WTC11 (cell line): Measurements from ENCODE around the gene RPS15. TPM values are rescaled to one million over a fixed set of nuclear protein-coding genes. Genes with fewer than 3 reads are reported as not detected.

Experiments
- ATAC-seq: fragments of 200-7000 bp; cut with Tn5 transposase; 2 replicates; pipeline ENCODE4 v1.10.0; 2021; ENCODE audit warnings: mild to moderate bottlenecking, moderate library complexity
- CTCF ChIA-PET: fragments of 300-600 bp; sonication (Branson Sonifier 250); formaldehyde crosslinking; loops from one replicate; lab custom pipeline; 2021; ENCODE audit warnings: antibody characterized with exemption; lab: Charles Lee
- POLR2A ChIA-PET: fragments of 350-600 bp; sonication (Branson Sonifier 250); formaldehyde crosslinking; loops from one replicate; lab custom pipeline; 2021; ENCODE audit warnings: antibody characterized with exemption; lab: Charles Lee
- DNase-seq: peaks from one replicate; pipeline ENCODE4 v3.0.0; 2021; ENCODE audit warnings: low spot score
- H3K27ac Mint-ChIP-seq: 2 replicates; pipeline ENCODE4 v1.8.0; 2021; ENCODE audit warnings: mixed read lengths
- H3K27me3 Mint-ChIP-seq: 2 replicates; pipeline ENCODE4 v1.8.0; 2021; ENCODE audit warnings: low read depth, mild to moderate bottlenecking, moderate library complexity, mixed read lengths
- H3K36me3 Mint-ChIP-seq: 2 replicates; pipeline ENCODE4 v1.8.0; 2021; ENCODE audit warnings: mixed read lengths
- H3K4me1 Mint-ChIP-seq: 2 replicates; pipeline ENCODE4 v1.8.0; 2022; ENCODE audit warnings: mixed read lengths
- H3K4me3 Mint-ChIP-seq: 2 replicates; pipeline ENCODE4 v1.8.0; 2021; ENCODE audit warnings: mild to moderate bottlenecking, moderate library complexity, mixed read lengths
- H3K9me3 Mint-ChIP-seq: 2 replicates; pipeline ENCODE4 v1.8.0; 2021; ENCODE audit warnings: mixed read lengths
- CREM ChIP-seq: sonication (generic); formaldehyde crosslinking; IDR thresholded peaks from 2 replicates; pipeline ENCODE4 v1.8.1; 2022; ENCODE audit warnings: mild to moderate bottlenecking, missing genetic modification reagents, moderate library complexity
- ETV6 ChIP-seq: sonication (generic); formaldehyde crosslinking; IDR thresholded peaks from 2 replicates; pipeline ENCODE4 v1.8.1; 2022; ENCODE audit warnings: mild to moderate bottlenecking, missing genetic modification reagents
- FOXJ3 ChIP-seq: sonication (generic); formaldehyde crosslinking; IDR thresholded peaks from 2 replicates; pipeline ENCODE4 v1.9.0; 2021; ENCODE audit warnings: missing genetic modification reagents, mild to moderate bottlenecking, borderline replicate concordance
- IRF2 ChIP-seq: sonication (generic); formaldehyde crosslinking; IDR thresholded peaks from 2 replicates; pipeline ENCODE4 v1.8.0; 2022; ENCODE audit warnings: low read depth, missing genetic modification reagents, borderline replicate concordance
- NFYB ChIP-seq: sonication (generic); formaldehyde crosslinking; conservative IDR thresholded peaks from 2 replicates; pipeline ENCODE4 v1.8.0; 2022; ENCODE audit warnings: low read depth, missing genetic modification reagents
- NR3C1 ChIP-seq: sonication (generic); formaldehyde crosslinking; conservative IDR thresholded peaks from 2 replicates; pipeline ENCODE4 v1.8.1; 2023; ENCODE audit warnings: low read depth, mild to moderate bottlenecking, missing genetic modification reagents
- ZNF138 ChIP-seq: sonication (generic); formaldehyde crosslinking; conservative IDR thresholded peaks from 2 replicates; pipeline ENCODE4 v1.8.1; 2022; ENCODE audit warnings: mild to moderate bottlenecking, moderate library complexity, missing genetic modification reagents
- ZNF416 ChIP-seq: fragments of 250-450 bp; sonication (Bioruptor Pico); IDR thresholded peaks from 2 replicates; pipeline ENCODE4 v1.9.0; 2021; ENCODE audit warnings: mild to moderate bottlenecking, inconsistent platforms
- ZNF423 ChIP-seq: fragments of 250-450 bp; sonication (Bioruptor Pico); IDR thresholded peaks from 2 replicates; pipeline ENCODE4 v2.1.2; 2022; ENCODE audit warnings: mild to moderate bottlenecking, moderate library complexity
- total RNA-seq: library from RNA; stranded (reverse); gene quantifications from 3 replicates; pipeline ENCODE4 v1.2.3, GENCODE V29; 2021
- TF ChIP-seq, protein P1 (sequence below): sonication (generic); formaldehyde crosslinking; IDR thresholded peaks from 2 replicates; pipeline ENCODE4 v1.8.0; 2022; ENCODE audit warnings: mild to moderate bottlenecking, missing genetic modification reagents
- TF ChIP-seq, protein P2 (sequence below): sonication (generic); formaldehyde crosslinking; IDR thresholded peaks from 2 replicates; pipeline ENCODE4 v1.8.0; 2022; ENCODE audit warnings: mild to moderate bottlenecking, missing genetic modification reagents
- TF ChIP-seq, protein P3 (sequence below): fragments of 250-450 bp; sonication (Bioruptor Pico); IDR thresholded peaks from 2 replicates; pipeline ENCODE4 v1.9.0; 2021; ENCODE audit warnings: mild to moderate bottlenecking, borderline replicate concordance
- TF ChIP-seq, protein P4 (sequence below): sonication (generic); formaldehyde crosslinking; IDR thresholded peaks from 2 replicates; pipeline ENCODE4 v1.8.1; 2023; ENCODE audit warnings: mild to moderate bottlenecking, missing genetic modification reagents, moderate library complexity
- TF ChIP-seq, protein P5 (sequence below): sonication (generic); formaldehyde crosslinking; IDR thresholded peaks from 2 replicates; pipeline ENCODE4 v1.8.1; 2023; ENCODE audit warnings: mild to moderate bottlenecking, missing genetic modification reagents
- TF ChIP-seq, protein P6 (sequence below): sonication (generic); formaldehyde crosslinking; conservative IDR thresholded peaks from 2 replicates; pipeline ENCODE4 v1.8.1; 2023; ENCODE audit warnings: mild to moderate bottlenecking, low read depth, missing genetic modification reagents, moderate library complexity
- TF ChIP-seq, protein P7 (sequence below): sonication (generic); formaldehyde crosslinking; IDR thresholded peaks from 2 replicates; pipeline ENCODE4 v1.8.1; 2022; ENCODE audit warnings: mild to moderate bottlenecking, missing genetic modification reagents, moderate library complexity, borderline replicate concordance
- TF ChIP-seq, protein P8 (sequence below): fragments of 200-600 bp; IDR thresholded peaks from 2 replicates; pipeline ENCODE4 v1.8.0; 2022; ENCODE audit warnings: antibody characterized with exemption

Gene RPS15
- total RNA-seq, 1 experiment from 2014 or later = 1,932 TPM

DNA sequence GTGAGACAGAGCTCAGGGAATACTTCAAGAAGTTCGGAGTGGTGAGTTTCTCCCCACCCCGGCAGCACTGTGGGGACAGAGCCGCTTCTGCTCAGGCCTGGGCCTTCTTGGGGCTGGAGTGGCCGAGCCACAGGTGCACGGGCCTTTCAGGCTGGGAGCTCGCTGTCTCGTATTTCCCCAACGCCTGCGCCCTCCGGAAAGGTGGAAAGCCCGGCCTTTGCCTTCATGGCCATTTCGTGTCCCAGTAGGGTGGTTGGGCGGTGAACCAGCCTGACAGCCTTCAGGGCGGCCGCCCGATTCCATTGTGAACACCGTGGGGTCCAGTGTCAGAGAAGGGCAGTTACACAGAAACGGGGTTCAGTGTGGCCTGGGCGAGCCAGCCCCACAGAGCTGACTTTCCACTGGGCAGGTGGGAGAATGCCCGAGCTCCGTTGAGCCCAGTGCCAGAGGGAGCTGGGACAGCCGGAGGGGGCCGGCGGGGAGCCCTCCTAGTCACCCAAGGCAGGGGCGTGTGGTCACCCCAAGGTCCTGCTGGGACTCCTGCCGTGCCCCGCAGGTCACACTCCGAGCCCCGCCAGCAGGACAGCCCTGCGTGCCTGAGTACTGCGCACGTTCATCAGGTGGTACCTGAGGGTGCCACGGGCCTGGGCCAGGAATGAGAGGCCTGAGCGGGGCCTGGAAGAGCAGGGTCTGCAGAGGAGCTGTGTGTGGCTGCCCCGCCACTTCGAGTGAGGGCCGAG lies 16.8 kb upstream of the RPS15 start:
- Mint-ChIP-seq H3K27ac (peak overlapping the region; percentile 91), H3K36me3 (peaks cover 56% of the 10 kb centered on the region), H3K4me3 (no peak overlapping the region), H3K4me1 (peaks cover 24% of the 10 kb centered on the region), H3K27me3 (no peaks in the 10 kb centered on the region), H3K9me3 (no peaks in the 10 kb centered on the region)
- POLR2A ChIA-PET = no interaction called here
- no peak for DNase-seq
- no peak for ATAC-seq
- TF ChIP-seq ZNF423 (CRISPR knock-in tag) = no peak
- no peak for TF ChIP-seq ETV6 (CRISPR knock-in tag)
- TF ChIP-seq, protein P1, sequence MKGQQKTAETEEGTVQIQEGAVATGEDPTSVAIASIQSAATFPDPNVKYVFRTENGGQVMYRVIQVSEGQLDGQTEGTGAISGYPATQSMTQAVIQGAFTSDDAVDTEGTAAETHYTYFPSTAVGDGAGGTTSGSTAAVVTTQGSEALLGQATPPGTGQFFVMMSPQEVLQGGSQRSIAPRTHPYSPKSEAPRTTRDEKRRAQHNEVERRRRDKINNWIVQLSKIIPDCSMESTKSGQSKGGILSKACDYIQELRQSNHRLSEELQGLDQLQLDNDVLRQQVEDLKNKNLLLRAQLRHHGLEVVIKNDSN (CRISPR knock-in tag) = no peak
- TF ChIP-seq ZNF138 = no peak
- TF ChIP-seq, protein P2, sequence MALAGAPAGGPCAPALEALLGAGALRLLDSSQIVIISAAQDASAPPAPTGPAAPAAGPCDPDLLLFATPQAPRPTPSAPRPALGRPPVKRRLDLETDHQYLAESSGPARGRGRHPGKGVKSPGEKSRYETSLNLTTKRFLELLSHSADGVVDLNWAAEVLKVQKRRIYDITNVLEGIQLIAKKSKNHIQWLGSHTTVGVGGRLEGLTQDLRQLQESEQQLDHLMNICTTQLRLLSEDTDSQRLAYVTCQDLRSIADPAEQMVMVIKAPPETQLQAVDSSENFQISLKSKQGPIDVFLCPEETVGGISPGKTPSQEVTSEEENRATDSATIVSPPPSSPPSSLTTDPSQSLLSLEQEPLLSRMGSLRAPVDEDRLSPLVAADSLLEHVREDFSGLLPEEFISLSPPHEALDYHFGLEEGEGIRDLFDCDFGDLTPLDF (CRISPR knock-in tag) = no peak
- TF ChIP-seq, protein P3, sequence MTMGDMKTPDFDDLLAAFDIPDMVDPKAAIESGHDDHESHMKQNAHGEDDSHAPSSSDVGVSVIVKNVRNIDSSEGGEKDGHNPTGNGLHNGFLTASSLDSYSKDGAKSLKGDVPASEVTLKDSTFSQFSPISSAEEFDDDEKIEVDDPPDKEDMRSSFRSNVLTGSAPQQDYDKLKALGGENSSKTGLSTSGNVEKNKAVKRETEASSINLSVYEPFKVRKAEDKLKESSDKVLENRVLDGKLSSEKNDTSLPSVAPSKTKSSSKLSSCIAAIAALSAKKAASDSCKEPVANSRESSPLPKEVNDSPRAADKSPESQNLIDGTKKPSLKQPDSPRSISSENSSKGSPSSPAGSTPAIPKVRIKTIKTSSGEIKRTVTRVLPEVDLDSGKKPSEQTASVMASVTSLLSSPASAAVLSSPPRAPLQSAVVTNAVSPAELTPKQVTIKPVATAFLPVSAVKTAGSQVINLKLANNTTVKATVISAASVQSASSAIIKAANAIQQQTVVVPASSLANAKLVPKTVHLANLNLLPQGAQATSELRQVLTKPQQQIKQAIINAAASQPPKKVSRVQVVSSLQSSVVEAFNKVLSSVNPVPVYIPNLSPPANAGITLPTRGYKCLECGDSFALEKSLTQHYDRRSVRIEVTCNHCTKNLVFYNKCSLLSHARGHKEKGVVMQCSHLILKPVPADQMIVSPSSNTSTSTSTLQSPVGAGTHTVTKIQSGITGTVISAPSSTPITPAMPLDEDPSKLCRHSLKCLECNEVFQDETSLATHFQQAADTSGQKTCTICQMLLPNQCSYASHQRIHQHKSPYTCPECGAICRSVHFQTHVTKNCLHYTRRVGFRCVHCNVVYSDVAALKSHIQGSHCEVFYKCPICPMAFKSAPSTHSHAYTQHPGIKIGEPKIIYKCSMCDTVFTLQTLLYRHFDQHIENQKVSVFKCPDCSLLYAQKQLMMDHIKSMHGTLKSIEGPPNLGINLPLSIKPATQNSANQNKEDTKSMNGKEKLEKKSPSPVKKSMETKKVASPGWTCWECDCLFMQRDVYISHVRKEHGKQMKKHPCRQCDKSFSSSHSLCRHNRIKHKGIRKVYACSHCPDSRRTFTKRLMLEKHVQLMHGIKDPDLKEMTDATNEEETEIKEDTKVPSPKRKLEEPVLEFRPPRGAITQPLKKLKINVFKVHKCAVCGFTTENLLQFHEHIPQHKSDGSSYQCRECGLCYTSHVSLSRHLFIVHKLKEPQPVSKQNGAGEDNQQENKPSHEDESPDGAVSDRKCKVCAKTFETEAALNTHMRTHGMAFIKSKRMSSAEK (CRISPR knock-in tag) = no peak
- TF ChIP-seq, protein P4, sequence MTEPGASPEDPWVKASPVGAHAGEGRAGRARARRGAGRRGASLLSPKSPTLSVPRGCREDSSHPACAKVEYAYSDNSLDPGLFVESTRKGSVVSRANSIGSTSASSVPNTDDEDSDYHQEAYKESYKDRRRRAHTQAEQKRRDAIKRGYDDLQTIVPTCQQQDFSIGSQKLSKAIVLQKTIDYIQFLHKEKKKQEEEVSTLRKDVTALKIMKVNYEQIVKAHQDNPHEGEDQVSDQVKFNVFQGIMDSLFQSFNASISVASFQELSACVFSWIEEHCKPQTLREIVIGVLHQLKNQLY = no peak
- TF ChIP-seq FOXJ3 = no peak
- TF ChIP-seq IRF2 = no peak
- no peak for TF ChIP-seq NR3C1
- no peak for TF ChIP-seq ZNF416 (CRISPR knock-in tag)
- TF ChIP-seq, protein P5, sequence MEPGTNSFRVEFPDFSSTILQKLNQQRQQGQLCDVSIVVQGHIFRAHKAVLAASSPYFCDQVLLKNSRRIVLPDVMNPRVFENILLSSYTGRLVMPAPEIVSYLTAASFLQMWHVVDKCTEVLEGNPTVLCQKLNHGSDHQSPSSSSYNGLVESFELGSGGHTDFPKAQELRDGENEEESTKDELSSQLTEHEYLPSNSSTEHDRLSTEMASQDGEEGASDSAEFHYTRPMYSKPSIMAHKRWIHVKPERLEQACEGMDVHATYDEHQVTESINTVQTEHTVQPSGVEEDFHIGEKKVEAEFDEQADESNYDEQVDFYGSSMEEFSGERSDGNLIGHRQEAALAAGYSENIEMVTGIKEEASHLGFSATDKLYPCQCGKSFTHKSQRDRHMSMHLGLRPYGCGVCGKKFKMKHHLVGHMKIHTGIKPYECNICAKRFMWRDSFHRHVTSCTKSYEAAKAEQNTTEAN = no peak
- CTCF ChIA-PET = interaction anchor here (1.1 to 1.9 kb wide), 2 partner anchors 23 to 24 kb away, joined by 3 to 5 read pairs; no protein-coding TSS in a partner anchor

DNA sequence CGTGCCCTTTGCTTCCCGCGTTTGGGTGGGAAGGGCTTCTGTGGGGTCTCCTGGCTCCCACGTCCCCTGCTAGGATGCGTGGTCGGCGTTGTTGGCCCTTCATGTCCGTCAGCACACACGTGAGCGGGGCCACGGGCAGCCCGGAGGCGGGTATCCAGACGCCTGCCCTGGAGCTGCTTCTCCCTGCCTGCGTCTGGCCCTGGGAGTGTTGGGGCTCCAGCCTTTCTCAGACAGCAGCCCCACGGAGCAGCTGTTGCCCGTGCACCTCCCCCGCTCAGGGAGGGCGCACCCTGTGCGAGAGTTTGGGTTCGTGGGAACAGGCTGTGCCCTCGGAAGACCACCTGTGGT lies 16.3 kb upstream of the RPS15 start:
- no peak overlapping the region for H3K4me3 Mint-ChIP-seq
- no peak overlapping the region; the same call in none of the 2 replicates for H3K27ac Mint-ChIP-seq
- no peaks in the 10 kb centered on the region for H3K27me3 Mint-ChIP-seq
- H3K9me3 Mint-ChIP-seq = no peaks in the 10 kb centered on the region
- no peak for DNase-seq
- ATAC-seq = no peak
- CTCF ChIA-PET = interaction anchor here (1.9 kb wide), 1 partner anchor 23 kb away, joined by 5 read pairs; no protein-coding TSS in a partner anchor
- H3K4me1 Mint-ChIP-seq = peaks cover 19% of the 10 kb centered on the region
- POLR2A ChIA-PET = no interaction called here
- H3K36me3 Mint-ChIP-seq = peaks cover 56% of the 10 kb centered on the region
- TF ChIP-seq, protein P6, sequence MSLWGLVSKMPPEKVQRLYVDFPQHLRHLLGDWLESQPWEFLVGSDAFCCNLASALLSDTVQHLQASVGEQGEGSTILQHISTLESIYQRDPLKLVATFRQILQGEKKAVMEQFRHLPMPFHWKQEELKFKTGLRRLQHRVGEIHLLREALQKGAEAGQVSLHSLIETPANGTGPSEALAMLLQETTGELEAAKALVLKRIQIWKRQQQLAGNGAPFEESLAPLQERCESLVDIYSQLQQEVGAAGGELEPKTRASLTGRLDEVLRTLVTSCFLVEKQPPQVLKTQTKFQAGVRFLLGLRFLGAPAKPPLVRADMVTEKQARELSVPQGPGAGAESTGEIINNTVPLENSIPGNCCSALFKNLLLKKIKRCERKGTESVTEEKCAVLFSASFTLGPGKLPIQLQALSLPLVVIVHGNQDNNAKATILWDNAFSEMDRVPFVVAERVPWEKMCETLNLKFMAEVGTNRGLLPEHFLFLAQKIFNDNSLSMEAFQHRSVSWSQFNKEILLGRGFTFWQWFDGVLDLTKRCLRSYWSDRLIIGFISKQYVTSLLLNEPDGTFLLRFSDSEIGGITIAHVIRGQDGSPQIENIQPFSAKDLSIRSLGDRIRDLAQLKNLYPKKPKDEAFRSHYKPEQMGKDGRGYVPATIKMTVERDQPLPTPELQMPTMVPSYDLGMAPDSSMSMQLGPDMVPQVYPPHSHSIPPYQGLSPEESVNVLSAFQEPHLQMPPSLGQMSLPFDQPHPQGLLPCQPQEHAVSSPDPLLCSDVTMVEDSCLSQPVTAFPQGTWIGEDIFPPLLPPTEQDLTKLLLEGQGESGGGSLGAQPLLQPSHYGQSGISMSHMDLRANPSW (CRISPR knock-in tag) = no peak
- TF ChIP-seq NFYB (CRISPR knock-in tag) (no peak), CREM (no peak)
- TF ChIP-seq, protein P7, sequence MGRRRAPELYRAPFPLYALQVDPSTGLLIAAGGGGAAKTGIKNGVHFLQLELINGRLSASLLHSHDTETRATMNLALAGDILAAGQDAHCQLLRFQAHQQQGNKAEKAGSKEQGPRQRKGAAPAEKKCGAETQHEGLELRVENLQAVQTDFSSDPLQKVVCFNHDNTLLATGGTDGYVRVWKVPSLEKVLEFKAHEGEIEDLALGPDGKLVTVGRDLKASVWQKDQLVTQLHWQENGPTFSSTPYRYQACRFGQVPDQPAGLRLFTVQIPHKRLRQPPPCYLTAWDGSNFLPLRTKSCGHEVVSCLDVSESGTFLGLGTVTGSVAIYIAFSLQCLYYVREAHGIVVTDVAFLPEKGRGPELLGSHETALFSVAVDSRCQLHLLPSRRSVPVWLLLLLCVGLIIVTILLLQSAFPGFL = no peak
- TF ChIP-seq, protein P8, sequence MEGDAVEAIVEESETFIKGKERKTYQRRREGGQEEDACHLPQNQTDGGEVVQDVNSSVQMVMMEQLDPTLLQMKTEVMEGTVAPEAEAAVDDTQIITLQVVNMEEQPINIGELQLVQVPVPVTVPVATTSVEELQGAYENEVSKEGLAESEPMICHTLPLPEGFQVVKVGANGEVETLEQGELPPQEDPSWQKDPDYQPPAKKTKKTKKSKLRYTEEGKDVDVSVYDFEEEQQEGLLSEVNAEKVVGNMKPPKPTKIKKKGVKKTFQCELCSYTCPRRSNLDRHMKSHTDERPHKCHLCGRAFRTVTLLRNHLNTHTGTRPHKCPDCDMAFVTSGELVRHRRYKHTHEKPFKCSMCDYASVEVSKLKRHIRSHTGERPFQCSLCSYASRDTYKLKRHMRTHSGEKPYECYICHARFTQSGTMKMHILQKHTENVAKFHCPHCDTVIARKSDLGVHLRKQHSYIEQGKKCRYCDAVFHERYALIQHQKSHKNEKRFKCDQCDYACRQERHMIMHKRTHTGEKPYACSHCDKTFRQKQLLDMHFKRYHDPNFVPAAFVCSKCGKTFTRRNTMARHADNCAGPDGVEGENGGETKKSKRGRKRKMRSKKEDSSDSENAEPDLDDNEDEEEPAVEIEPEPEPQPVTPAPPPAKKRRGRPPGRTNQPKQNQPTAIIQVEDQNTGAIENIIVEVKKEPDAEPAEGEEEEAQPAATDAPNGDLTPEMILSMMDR = no peak
